Stimulated activated CD8-positive, alpha-beta memory T cell treated with anti-CD3 and anti-CD28 coated beads, Interleukin-15, amount 100 ng/mL, for 1 hour (primary cell): ENCODE results near the gene UCHL5.

Source experiments
- DNase-seq: peaks from one replicate; pipeline ENCODE4 v3.0.0-alpha.2; 2020; ENCODE audit warnings: low read depth

The UCHL5 gene, protein sequence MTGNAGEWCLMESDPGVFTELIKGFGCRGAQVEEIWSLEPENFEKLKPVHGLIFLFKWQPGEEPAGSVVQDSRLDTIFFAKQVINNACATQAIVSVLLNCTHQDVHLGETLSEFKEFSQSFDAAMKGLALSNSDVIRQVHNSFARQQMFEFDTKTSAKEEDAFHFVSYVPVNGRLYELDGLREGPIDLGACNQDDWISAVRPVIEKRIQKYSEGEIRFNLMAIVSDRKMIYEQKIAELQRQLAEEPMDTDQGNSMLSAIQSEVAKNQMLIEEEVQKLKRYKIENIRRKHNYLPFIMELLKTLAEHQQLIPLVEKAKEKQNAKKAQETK

DNA sequence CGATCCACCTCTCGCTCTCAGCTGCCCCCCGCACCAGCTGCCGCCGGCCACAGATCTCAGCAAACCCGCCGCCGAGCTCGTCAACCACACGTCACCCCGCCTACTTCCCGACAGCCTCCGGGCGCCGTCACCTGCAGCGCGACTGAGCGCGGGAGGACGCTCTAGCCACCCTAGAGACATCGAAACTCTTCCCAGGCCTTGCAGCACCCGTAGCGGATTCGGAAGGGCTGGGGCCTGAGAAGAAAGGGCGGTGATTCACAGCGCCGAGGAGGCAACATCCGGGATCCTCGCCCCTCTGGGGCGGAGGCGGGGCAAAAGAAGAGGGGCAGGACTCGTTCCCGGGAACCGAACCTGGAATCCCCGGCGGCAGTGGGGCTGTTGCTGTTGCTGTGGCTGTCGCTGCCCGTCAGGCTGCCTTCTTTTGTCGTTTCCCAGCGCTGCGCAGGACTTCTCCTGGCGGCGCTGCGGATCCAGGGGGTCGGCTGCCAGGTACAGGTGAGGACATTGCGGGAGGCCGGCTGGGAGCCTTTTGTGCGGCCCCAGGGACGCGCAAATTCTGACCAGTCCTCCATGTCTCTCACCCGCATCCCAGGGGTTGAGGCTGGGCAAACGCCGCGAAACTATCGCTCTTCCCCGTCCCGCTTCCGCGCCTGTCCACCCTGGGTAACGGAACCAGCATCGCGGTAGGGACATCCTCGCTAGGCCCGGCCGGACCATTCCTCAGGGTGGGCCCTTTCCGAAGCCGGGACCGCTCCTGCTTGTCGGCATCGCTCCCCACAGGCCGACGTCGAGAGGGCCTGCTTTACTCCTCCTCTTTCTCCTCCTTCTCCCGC lies at the start of gene UCHL5, which contains the start of gene RO60:
UCHL5 (minus strand) TSS at position 79 of the 833 bp plus-strand sequence. CDS start 100 bp downstream, outside the sequence.
RO60 (plus strand) TSS at position 331 of the 833 bp plus-strand sequence. CDS start 9,443 bp downstream, outside the sequence.
- DNase-seq, result peak; percentile 85

GRCh38 chr1:193108471-193108870 lies 49.3 kb upstream of the UCHL5 start:
- DNase-seq, result no peak

- no peak for DNase-seq
Observed at GRCh38 chr1:193105821-193106177, 46.6 kb upstream of the UCHL5 start.

GRCh38 chr1:193104907-193105820 lies 46.0 kb upstream of the UCHL5 start, which contains the start of gene GLRX2:
Gene GLRX2 (minus strand): TSS chr1:193105414. CDS start chr1:193105382, 32 bp downstream.
- DNase-seq, result peak; percentile 44

GRCh38 chr1:193104502-193104906 lies 45.3 kb upstream of the UCHL5 start:
- no peak for DNase-seq

- no peak for DNase-seq
Observed at GRCh38 chr1:193103759-193104501, 44.8 kb upstream of the UCHL5 start.

DNA sequence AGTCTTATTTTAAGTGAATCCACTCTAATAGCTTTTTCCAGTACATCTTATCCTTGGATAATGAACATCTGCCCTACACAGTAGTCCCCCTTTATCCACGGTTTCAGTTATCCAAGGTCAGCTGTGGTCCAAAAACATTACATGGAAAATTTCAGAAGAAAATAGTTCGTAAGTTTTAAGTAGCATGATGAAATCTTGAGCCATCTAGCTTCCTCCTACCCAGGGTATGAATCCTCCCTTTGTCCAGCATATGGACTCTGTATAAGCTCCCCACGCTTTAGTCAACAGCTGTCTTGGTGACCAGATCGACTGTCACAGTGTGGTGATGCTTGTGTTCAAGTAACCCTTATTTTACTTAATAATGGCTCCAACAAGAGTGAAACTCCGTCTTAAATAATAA lies 43.5 kb upstream of the UCHL5 start:
- DNase-seq, result no peak

- no peak for DNase-seq
Observed at GRCh38 chr1:193094112-193094511, 35.0 kb upstream of the UCHL5 start.

- no peak for DNase-seq
Observed at GRCh38 chr1:193090865-193091264, 31.7 kb upstream of the UCHL5 start.

GRCh38 chr1:193087893-193088292 lies 28.7 kb upstream of the UCHL5 start:
- DNase-seq, result no peak

GRCh38 chr1:193086342-193086741 lies 27.2 kb upstream of the UCHL5 start:
- no peak for DNase-seq

GRCh38 chr1:193085263-193085662 lies 26.1 kb upstream of the UCHL5 start:
- DNase-seq, result no peak

DNA sequence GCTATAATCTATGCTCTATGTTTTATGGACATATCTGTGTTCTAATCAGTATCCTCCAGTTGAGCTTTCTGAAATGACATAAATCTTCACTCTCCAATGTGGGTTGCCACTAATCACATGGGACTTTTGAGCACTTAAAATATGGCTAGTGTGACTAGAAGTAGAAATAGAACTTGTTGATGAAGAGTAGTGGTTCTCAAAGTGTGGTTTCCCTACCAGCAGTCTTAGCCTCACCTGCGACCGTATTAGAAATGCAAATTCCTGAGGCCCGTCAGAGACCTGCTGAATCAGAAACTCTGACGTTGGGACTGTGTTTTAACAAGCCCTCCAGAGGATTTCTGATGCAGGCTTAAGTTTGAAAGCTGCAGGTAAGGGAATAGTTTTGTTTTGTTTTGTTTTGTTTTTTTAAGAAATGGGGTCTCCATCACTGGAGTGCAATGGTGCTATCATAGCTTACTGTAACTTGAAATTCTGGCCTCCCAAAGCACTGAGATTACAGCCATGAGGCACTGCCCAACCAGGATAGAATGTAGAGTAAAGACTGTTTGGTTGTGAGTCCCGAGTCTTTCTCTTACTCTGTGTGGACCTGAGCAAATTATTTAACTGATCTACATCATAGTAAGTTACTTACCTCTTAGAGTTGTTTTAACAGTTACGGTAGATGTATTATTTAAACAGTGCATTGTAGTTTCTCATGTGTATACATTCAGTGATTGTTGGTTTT lies 24.4 kb upstream of the UCHL5 start:
- DNase-seq, result no peak

DNA sequence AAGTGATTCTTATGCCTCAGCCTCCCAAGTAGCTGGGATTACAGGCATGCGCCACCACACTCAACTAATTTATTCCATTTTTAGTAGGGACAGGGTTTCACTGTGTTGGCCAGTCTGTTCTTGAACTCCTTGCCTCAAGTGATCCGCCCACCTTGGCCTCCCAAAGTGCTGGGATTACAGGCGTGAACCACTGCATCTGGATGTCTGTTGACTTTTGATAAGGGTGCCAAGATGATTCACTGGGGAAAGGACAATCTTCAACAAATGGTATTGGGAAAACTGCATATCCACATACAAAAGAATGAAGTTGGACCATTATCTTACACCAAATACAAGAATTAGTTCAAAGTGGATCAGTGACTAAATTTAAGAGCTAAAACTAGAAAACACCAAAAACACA lies 20.0 kb upstream of the UCHL5 start:
- DNase-seq, result no peak

DNA sequence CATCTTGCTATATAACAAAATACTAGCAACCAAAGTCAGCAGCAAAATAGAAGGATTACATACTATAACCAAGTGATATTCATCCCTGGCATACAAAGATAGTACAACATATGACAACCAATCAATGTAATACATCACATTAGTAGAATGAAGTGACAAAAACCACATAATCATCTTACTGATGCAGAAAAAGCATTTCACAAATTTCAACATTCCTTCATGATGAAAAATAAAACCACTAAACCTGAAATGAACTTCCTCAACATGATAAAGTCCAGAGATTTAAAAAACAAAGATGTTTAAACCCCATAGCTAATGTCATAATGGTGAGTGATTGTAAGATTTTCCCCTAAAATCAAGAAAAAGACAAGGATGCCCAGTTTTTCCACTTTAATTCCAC lies 18.8 kb upstream of the UCHL5 start:
- DNase-seq, result no peak

DNA sequence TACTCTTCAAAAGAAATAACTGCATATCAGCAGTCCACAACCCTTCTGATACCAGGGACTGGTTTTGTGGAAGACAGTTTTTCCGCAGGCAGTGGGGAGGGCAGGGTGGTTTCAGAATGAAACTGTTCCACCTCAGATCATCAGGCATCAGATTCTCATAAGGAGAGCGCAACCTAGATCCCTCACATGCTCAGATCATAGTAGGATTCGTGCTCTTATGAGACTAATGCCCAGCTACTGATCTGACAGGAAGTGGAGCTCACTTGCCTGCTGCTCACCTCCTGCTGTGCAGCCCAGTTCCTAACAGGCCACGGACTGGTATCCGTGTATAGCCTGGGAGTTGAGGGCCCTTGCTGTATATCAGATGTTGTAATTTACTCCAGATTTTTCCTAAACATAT lies 11.8 kb upstream of the UCHL5 start:
- DNase-seq, result no peak

- DNase-seq, result no peak
Observed at GRCh38 chr1:193070386-193070753, 11.2 kb upstream of the UCHL5 start.

- DNase-seq, result no peak
Observed at GRCh38 chr1:193069748-193070385, 10.7 kb upstream of the UCHL5 start.

DNA sequence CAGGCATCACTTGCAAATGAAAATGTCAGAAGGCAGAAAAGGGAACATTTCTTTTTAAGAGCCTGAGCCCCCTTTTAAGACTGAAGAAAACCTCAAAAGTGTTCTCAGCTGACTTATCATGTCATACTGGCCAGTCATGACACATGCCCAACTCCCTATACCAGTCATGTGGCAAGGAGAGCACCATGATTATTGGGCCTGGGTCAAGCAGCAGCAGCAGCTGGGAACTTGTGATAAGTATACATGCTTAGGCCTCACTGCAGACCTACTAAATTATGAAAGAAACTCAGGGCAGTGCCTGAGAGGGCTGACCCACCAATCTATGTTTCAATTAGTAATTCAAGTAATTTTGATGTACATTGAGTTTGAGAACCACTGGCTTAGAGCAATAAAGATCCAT lies 8.9 kb upstream of the UCHL5 start:
- DNase-seq, result no peak

- no peak for DNase-seq
Observed at GRCh38 chr1:193066606-193067005, 7.4 kb upstream of the UCHL5 start.
